Ishikawa (cell line): Measurements from ENCODE around the gene PLA2G4D.
A peak's percentile ranks its signal among the peaks of the same experiment; 100 is the strongest.

ENCODE experiments used
- CEBPB ChIP-seq: IDR thresholded peaks from 2 replicates; pipeline ENCODE4 v1.6.1; 2012
- CREB1 ChIP-seq: IDR thresholded peaks from 2 replicates; pipeline ENCODE4 v1.6.1; 2012; ENCODE audit warnings: low read depth
- EGR1 ChIP-seq: IDR thresholded peaks from 2 replicates; pipeline ENCODE4 v1.6.1; 2012
- EP300 ChIP-seq: IDR thresholded peaks from 2 replicates; pipeline ENCODE4 v1.6.1; 2012; ENCODE audit warnings: borderline replicate concordance
- FOXM1 ChIP-seq: IDR thresholded peaks from 2 replicates; pipeline ENCODE4 v1.6.1; 2012; ENCODE audit warnings: low read depth, borderline replicate concordance
- MAX ChIP-seq: IDR thresholded peaks from 2 replicates; pipeline ENCODE4 v1.6.1; 2012
- NFIC ChIP-seq: IDR thresholded peaks from 2 replicates; pipeline ENCODE4 v1.6.1; 2012
- RAD21 ChIP-seq: IDR thresholded peaks from 2 replicates; pipeline ENCODE4 v1.6.1; 2012; ENCODE audit warnings: low read depth
- REST ChIP-seq: IDR thresholded peaks from 2 replicates; pipeline ENCODE4 v1.6.1; 2012; ENCODE audit warnings: low read depth, mild to moderate bottlenecking
- TAF1 ChIP-seq: IDR thresholded peaks from 2 replicates; pipeline ENCODE4 v1.6.1; 2012; ENCODE audit warnings: low read depth, mild to moderate bottlenecking
- TCF12 ChIP-seq: IDR thresholded peaks from 2 replicates; pipeline ENCODE4 v1.6.1; 2012; ENCODE audit warnings: low read depth
- TEAD4 ChIP-seq: IDR thresholded peaks from 2 replicates; pipeline ENCODE4 v1.6.1; 2012
- USF1 ChIP-seq: IDR thresholded peaks from 2 replicates; pipeline ENCODE4 v1.6.1; 2012
- YY1 ChIP-seq: IDR thresholded peaks from 2 replicates; pipeline ENCODE4 v1.6.1; 2012; ENCODE audit warnings: low read depth
- ZBTB7A ChIP-seq: IDR thresholded peaks from 2 replicates; pipeline ENCODE4 v1.6.1; 2012; ENCODE audit warnings: low read depth

Gene PLA2G4D

GRCh38 chr15:42094512-42094963, at the start of gene PLA2G4D:
Gene PLA2G4D, minus strand, starts transcription at chr15:42094562. Its CDS starts 103 bp downstream, at chr15:42094459.
- TF ChIP-seq YY1 (no peak), RAD21 (peak; percentile 17; the same call in 1 of the 2 replicates), MAX (no peak), NFIC (peak; percentile 64)

GRCh38 chr15:42143356-42143755, 49.0 kb upstream of the PLA2G4D start:
- no peak for TF ChIP-seq TEAD4
- no peak for TF ChIP-seq EP300
- TF ChIP-seq EGR1 = no peak
- no peak for TF ChIP-seq USF1
- no peak for TF ChIP-seq FOXM1
- no peak for TF ChIP-seq YY1
- TF ChIP-seq MAX = no peak
- TF ChIP-seq RAD21 = no peak
- TF ChIP-seq NFIC = no peak
- no peak for TF ChIP-seq REST
- TF ChIP-seq TAF1 = no peak
- TF ChIP-seq CEBPB = no peak
- no peak for TF ChIP-seq TCF12
- TF ChIP-seq CREB1 = no peak
- no peak for TF ChIP-seq ZBTB7A

GRCh38 chr15:42141795-42142667, 47.7 kb upstream of the PLA2G4D start:
- TF ChIP-seq TCF12 = no peak
- TF ChIP-seq RAD21 = no peak
- no peak for TF ChIP-seq ZBTB7A
- TF ChIP-seq EGR1 = no peak
- no peak for TF ChIP-seq CREB1
- TF ChIP-seq USF1 = no peak
- no peak for TF ChIP-seq EP300
- TF ChIP-seq YY1 = no peak
- TF ChIP-seq TAF1 = no peak
- TF ChIP-seq CEBPB = no peak
- TF ChIP-seq TEAD4 = no peak
- TF ChIP-seq REST = no peak
- no peak for TF ChIP-seq FOXM1

- TF ChIP-seq TAF1 (no peak), FOXM1 (no peak), TCF12 (no peak), YY1 (no peak), CREB1 (no peak), REST (no peak), NFIC (no peak), EP300 (no peak), ZBTB7A (no peak), CEBPB (no peak), RAD21 (no peak), TEAD4 (no peak), MAX (no peak), EGR1 (no peak), USF1 (no peak)
Measured at GRCh38 chr15:42141246-42141645, 46.9 kb upstream of the PLA2G4D start.
